Vagina (tissue), 2 donors: ENCODE results near the gene TNFRSF1B.

Source experiments
- POLR2AphosphoS5 ChIP-seq, 2 donors: sonication (generic); formaldehyde crosslinking; IDR thresholded peaks; one replicate each; pipeline ENCODE4 v1.9.0; 2017; ENCODE audit warnings: antibody characterized with exemption in 2 of 2, mild to moderate bottlenecking in 2 of 2, low read depth in 1 of 2; ENCODE audit not compliant: insufficient read depth in 1 of 2
- TF ChIP-seq, protein P1 (sequence below), 3 experiments: fragments of 450-650 bp in 2 of 3; fragments of 200-600 bp in 1 of 3; sonication (generic) in 1 of 3; IDR thresholded peaks; one replicate each; pipeline ENCODE4 v1.5.1; 2017 to 2019; ENCODE audit warnings: antibody characterized with exemption in 3 of 3, mild to moderate bottlenecking in 2 of 3, moderate library complexity in 2 of 3

DNA sequence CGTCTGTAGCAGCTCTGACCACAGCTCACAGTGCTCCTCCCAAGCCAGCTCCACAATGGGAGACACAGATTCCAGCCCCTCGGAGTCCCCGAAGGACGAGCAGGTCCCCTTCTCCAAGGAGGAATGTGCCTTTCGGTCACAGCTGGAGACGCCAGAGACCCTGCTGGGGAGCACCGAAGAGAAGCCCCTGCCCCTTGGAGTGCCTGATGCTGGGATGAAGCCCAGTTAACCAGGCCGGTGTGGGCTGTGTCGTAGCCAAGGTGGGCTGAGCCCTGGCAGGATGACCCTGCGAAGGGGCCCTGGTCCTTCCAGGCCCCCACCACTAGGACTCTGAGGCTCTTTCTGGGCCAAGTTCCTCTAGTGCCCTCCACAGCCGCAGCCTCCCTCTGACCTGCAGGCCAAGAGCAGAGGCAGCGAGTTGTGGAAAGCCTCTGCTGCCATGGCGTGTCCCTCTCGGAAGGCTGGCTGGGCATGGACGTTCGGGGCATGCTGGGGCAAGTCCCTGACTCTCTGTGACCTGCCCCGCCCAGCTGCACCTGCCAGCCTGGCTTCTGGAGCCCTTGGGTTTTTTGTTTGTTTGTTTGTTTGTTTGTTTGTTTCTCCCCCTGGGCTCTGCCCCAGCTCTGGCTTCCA is 40.1 kb downstream of the TNFRSF1B start:
- TF ChIP-seq, protein P1, sequence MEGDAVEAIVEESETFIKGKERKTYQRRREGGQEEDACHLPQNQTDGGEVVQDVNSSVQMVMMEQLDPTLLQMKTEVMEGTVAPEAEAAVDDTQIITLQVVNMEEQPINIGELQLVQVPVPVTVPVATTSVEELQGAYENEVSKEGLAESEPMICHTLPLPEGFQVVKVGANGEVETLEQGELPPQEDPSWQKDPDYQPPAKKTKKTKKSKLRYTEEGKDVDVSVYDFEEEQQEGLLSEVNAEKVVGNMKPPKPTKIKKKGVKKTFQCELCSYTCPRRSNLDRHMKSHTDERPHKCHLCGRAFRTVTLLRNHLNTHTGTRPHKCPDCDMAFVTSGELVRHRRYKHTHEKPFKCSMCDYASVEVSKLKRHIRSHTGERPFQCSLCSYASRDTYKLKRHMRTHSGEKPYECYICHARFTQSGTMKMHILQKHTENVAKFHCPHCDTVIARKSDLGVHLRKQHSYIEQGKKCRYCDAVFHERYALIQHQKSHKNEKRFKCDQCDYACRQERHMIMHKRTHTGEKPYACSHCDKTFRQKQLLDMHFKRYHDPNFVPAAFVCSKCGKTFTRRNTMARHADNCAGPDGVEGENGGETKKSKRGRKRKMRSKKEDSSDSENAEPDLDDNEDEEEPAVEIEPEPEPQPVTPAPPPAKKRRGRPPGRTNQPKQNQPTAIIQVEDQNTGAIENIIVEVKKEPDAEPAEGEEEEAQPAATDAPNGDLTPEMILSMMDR (IDR thresholded peaks at IDR 0.05) = no peak
- TF ChIP-seq POLR2AphosphoS5 (IDR thresholded peaks at IDR 0.05; ENCODE audit: insufficient read depth in 1 of 2, low read depth in 1 of 2) = no peak
